Tibial nerve (tissue), 4 donors: ENCODE data around the gene KCTD16.

Source experiments
- CTCF ChIP-seq, 5 experiments: fragments of 200-600 bp in 3 of 5; fragments of 450-650 bp in 2 of 5; sonication (generic) in 3 of 5; IDR thresholded peaks; one replicate each; pipeline ENCODE4 v1.5.1; 2016 to 2019; ENCODE audit warnings: antibody characterized with exemption in 5 of 5, mild to moderate bottlenecking in 3 of 5, moderate library complexity in 2 of 5
- EP300 ChIP-seq, 2 donors: sonication (generic); formaldehyde crosslinking; IDR thresholded peaks; one replicate each; pipeline ENCODE4 v1.6.1; 2017; ENCODE audit warnings: antibody characterized with exemption in 2 of 2, mild to moderate bottlenecking in 1 of 2
- POLR2A ChIP-seq, 2 donors: fragments of 450-650 bp; IDR thresholded peaks; one replicate each; pipeline ENCODE4 v1.6.1; 2017; ENCODE audit warnings: antibody characterized with exemption in 2 of 2, mild to moderate bottlenecking in 2 of 2, moderate library complexity in 2 of 2

DNA sequence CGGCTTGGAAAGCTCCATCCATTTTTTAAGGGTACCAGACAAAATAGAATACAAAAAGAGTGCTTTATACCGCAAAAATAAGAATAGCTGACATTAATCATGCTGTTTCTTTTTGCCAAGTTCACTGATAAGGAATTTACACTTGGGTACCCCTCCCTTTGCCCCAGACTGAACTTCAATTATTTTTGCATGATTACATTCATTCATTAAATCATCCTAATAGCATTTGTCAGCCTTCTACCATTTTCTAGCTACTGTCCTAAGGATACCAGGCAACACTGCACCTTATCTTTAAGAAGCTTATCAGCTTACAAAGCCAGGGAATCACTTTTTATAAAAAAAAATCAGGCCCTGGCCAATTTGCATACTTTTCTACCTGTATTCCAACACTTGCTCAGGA is 48.6 kb upstream of the KCTD16 start:
- TF ChIP-seq CTCF (IDR thresholded peaks at IDR 0.05) (no peak), EP300 (IDR thresholded peaks at IDR 0.05) (no peak), POLR2A (IDR thresholded peaks at IDR 0.05) (no peak)
